Gastroesophageal sphincter (tissue), 3 donors: ENCODE data around the gene RAPGEF2.
"Not testable (repeated sequence)": the region's sequence is repeated elsewhere in the genome, so short reads cannot be mapped to it uniquely, and the experiment has no call there.

Source experiments
- CTCF ChIP-seq, 4 experiments: fragments of 200-600 bp in 2 of 4; fragments of 450-650 bp in 2 of 4; sonication (generic) in 1 of 4; IDR thresholded peaks; one replicate each; pipeline ENCODE4 v1.5.1; 2017 to 2019; ENCODE audit warnings: antibody characterized with exemption in 4 of 4, mild to moderate bottlenecking in 2 of 4, moderate library complexity in 2 of 4
- POLR2A ChIP-seq, 2 donors: fragments of 450-650 bp; IDR thresholded peaks; one replicate each; pipeline ENCODE4 v1.6.1; 2017; ENCODE audit warnings: antibody characterized with exemption in 2 of 2, mild to moderate bottlenecking in 2 of 2, moderate library complexity in 1 of 2

- not testable (repeated sequence) for TF ChIP-seq CTCF, POLR2A (IDR thresholded peaks at IDR 0.05)
These were observed 13.8 kb downstream of the RAPGEF2 start for GRCh38 chr4:159116693-159117092.
